ENCODE measurements around the gene PLA2G12A.

The PLA2G12A gene

DNA sequence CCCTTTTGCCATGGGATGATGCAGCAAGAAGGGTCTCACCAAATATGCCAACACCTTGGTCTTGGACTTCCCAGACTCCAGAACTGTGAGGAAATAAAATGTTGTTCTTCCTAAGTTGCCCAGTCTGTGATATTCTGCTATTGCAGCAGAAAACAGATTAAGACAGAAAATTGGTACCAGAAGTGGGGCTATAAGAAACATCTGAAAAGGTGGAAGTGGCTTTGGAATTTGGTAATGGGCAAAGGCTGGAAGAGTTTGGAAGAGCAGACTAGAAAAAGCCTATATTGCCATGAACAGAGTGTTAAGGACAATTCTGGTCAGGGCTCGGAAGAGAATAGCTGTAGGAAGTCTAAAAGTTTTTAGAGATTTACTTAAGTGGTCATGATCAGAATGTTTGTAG lies 54.0 kb downstream of the PLA2G12A start:
- no peak for DNase-seq

GRCh38 chr4:109675181-109675580 lies 54.7 kb downstream of the PLA2G12A start:
- DNase-seq, result no peak

- no peak for DNase-seq
Observed at GRCh38 chr4:109673303-109673702, 56.6 kb downstream of the PLA2G12A start.

- no peak for DNase-seq
Observed at GRCh38 chr4:109672169-109672930, 57.5 kb downstream of the PLA2G12A start.

DNA sequence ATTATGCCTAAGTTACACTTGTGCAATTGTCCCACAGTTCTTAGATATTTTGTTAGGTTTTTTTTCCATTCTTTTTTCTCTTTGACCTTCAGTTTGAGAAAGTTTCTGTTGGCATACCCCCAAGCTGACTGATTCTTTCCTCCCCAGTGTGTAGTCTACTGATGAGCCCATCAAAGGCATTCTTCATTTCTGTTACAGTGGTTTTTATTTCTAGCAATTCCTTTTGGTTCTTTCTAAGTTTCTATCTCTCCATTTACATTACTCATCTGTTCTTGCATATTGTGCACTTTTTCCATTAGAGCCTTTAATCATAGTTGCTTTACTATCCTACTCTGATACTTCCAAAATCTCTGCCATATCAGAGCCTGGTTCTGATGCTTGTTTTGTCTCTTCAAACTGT lies 58.5 kb downstream of the PLA2G12A start:
- no peak for DNase-seq

DNA sequence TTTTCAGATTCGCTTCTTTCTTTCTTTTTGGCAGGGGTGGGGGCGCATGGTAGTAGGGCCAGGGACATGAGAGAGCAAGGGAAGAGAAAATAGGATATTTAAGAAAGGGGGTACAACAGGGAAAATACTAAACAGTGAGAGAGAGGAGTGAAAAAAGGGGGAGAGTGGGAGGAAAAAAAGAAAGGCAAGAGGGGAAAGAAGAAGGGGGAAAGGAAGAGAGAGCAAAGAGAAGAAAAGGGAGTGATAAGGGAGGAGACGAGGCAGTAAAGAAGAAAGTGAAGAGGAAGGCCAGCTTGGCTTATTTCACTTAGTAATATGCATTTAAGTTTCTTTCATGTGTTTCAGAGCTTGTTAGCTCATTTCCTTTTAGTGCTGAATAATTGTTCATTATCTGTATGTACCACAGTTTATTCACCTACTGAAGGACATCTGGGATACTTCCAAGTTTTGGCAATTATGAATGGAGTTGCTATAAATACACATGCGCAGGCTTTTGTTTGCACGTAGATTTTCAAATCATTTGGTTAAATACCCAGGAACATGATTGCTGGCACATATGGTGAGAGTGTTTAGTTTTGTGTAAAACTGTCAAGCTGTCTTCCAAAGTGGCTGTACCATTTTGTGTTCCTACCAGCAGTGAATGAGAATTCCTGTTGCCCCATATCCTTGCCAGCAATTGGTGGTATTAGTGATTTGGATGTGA lies 63.9 kb downstream of the PLA2G12A start:
- no peak for DNase-seq

- no peak for DNase-seq
Observed at GRCh38 chr4:109662771-109663170, 67.1 kb downstream of the PLA2G12A start.

GRCh38 chr4:109662116-109662515 lies 67.8 kb downstream of the PLA2G12A start:
- DNase-seq, result no peak

All from activated gamma-delta T cell treated with Interleukin-2 at 50 U/mL for 16 hours (primary cell).